Measurements from ENCODE around the gene CALCOCO2. TPM values are rescaled to one million over a fixed set of nuclear protein-coding genes. Genes with fewer than 3 reads are reported as not detected.

Gene CALCOCO2
- total and polyA plus RNA-seq, 4 donors = 23.0 to 64.9 (median 44.0) TPM

DNA sequence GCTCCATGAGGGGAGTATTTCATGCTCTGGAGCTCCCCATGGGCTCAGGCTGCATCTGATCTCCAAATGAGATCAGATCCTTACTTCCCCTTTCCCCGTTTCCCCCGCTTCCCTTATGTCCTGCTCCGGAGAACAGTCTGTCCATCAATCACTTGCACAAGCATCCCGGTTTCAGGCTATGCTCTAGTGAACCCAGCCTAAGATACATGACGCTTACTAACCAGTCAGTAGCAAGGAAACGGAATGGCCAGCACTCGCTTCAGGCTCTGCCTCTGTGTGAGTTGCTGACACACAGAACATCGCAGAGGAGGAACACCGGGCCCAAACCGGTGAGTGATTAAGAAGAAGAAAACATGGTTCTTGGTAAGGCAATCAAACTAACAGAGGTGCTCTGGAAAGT lies 52.3 kb downstream of the CALCOCO2 start:
- 75% methylated on average over 10 of the region's 10 CpGs for WGBS
- no peak for TF ChIP-seq RXRA (IDR thresholded peaks at IDR 0.05)
- TF ChIP-seq HNF4G (IDR thresholded peaks at IDR 0.05) = no peak
- no peak for TF ChIP-seq RAD21 (IDR thresholded peaks at IDR 0.05)
- no peak for TF ChIP-seq NR2F2 (IDR thresholded peaks at IDR 0.05)
- TF ChIP-seq GABPA (IDR thresholded peaks at IDR 0.05 in 1 of 2, conservative IDR thresholded peaks at IDR 0.05 in 1 of 2) = no peak
- no peak for TF ChIP-seq JUND (IDR thresholded peaks at IDR 0.05)
- no peak for TF ChIP-seq ZBTB33 (IDR thresholded peaks at IDR 0.05)
- no peak for TF ChIP-seq HNF4A (conservative IDR thresholded peaks at IDR 0.05)
- TF ChIP-seq CTCF (IDR thresholded peaks at IDR 0.05; ENCODE audit: low read depth, low read length, missing input control) = no peak
- no peak for TF ChIP-seq YY1 (IDR thresholded peaks at IDR 0.05)
- TF ChIP-seq FOXA2 (IDR thresholded peaks at IDR 0.05) = no peak
- H3K4me1 ChIP-seq (ENCODE audit: control insufficient read depth in 4 of 4, insufficient read depth in 4 of 4, low read length in 3 of 4) = peaks cover 0 to 4% (median 1%) of the 10 kb centered on the region in 4 donors
- H3K9me3 ChIP-seq (ENCODE audit: control insufficient read depth in 4 of 4, low read length in 3 of 4) = no peaks in the 10 kb centered on the region
- DNase-seq (ENCODE audit: low spot score) = no peak
- H3K27ac ChIP-seq (ENCODE audit: low read depth in 1 of 2, low read length in 2 of 2) = no peak overlapping the region
- H3K9ac ChIP-seq (ENCODE audit: low read depth in 1 of 2, low read length in 2 of 2) = no peak overlapping the region
- no peaks in the 10 kb centered on the region for H3K36me3 ChIP-seq (ENCODE audit: control insufficient read depth in 4 of 4, insufficient read depth in 3 of 4, low read depth in 1 of 4, low read length in 3 of 4)
- H3K4me3 ChIP-seq (ENCODE audit: low read depth in 1 of 3, low read length in 3 of 3) = no peak overlapping the region
- no peaks in the 10 kb centered on the region for H3K27me3 ChIP-seq (ENCODE audit: control insufficient read depth in 4 of 4, insufficient read depth in 4 of 4, low read length in 3 of 4)

DNA sequence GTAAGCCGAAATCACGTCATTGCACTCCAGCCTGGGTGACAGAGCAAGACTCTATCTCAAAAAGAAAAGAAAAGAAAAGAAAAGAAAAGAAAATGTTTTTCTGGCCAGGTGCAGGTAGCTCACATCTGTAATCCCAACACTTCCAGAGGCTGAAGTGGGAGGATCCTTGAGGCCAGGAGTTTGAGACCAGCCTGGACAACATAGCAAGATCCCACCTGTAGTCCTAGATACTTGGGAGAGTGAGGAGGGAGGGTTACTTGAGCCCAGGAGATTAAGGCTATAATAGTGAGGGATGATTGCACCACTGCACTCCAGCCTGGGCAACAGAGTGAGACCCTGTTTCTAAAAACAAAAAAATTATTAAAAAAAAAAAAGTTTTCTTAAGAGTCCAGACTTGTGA lies 59.3 kb downstream of the CALCOCO2 start:
- Histone ChIP-seq H3K27me3 (ENCODE audit: control insufficient read depth in 4 of 4, insufficient read depth in 4 of 4, low read length in 3 of 4) (no peaks in the 10 kb centered on the region), H3K4me1 (ENCODE audit: control insufficient read depth in 4 of 4, insufficient read depth in 4 of 4, low read length in 3 of 4) (peaks cover 0 to 16% (median 12%) of the 10 kb centered on the region in 4 donors), H3K9me3 (ENCODE audit: control insufficient read depth in 4 of 4, low read length in 3 of 4) (no peaks in the 10 kb centered on the region), H3K9ac (ENCODE audit: low read depth in 1 of 2, low read length in 2 of 2) (no peak overlapping the region), H3K27ac (ENCODE audit: low read depth in 1 of 2, low read length in 2 of 2) (no peak overlapping the region), H3K4me3 (ENCODE audit: low read depth in 1 of 3, low read length in 3 of 3) (no peak overlapping the region), H3K36me3 (ENCODE audit: control insufficient read depth in 4 of 4, insufficient read depth in 3 of 4, low read depth in 1 of 4, low read length in 3 of 4) (peaks cover 0 to 3% (median 0%) of the 10 kb centered on the region in 4 donors)
- 92% methylated on average over 2 of the region's 2 CpGs for WGBS
- no peak for TF ChIP-seq SP1 (IDR thresholded peaks at IDR 0.05)
- no peak for TF ChIP-seq ATF3 (IDR thresholded peaks at IDR 0.05)
- no peak for TF ChIP-seq GABPA (IDR thresholded peaks at IDR 0.05 in 1 of 2, conservative IDR thresholded peaks at IDR 0.05 in 1 of 2)
- no peak for TF ChIP-seq ZBTB33 (IDR thresholded peaks at IDR 0.05)
- no peak for TF ChIP-seq RAD21 (IDR thresholded peaks at IDR 0.05)
- no peak for TF ChIP-seq MAX (IDR thresholded peaks at IDR 0.05)
- no peak for TF ChIP-seq YY1 (IDR thresholded peaks at IDR 0.05)
- no peak for TF ChIP-seq HNF4A (conservative IDR thresholded peaks at IDR 0.05)
- TF ChIP-seq RXRA (IDR thresholded peaks at IDR 0.05) = no peak
- no peak for DNase-seq (ENCODE audit: low spot score)

Measured in liver (tissue), 9 donors.